T-helper 1 cell treated with Interleukin-12 subunit alpha and Interleukin-12 subunit beta and Interleukin-4 antibody, amounts not matched to agents 30 μg/mL and 1 μg/mL, for 36 hours (primary cell): ENCODE data around the gene SPATA22.
"Not testable (repeated sequence)": the region's sequence is repeated elsewhere in the genome, so short reads cannot be mapped to it uniquely, and the experiment has no call there.

Source experiments
- H3K27ac Mint-ChIP-seq: one replicate; pipeline ENCODE4 v1.8.0; 2021; ENCODE audit warnings: mild to moderate bottlenecking, mixed read lengths
- H3K27me3 Mint-ChIP-seq: one replicate; pipeline ENCODE4 v1.8.0; 2021; ENCODE audit warnings: low read depth, mixed read lengths
- H3K36me3 Mint-ChIP-seq: one replicate; pipeline ENCODE4 v1.8.0; 2021; ENCODE audit warnings: low read depth, mixed read lengths
- H3K4me1 Mint-ChIP-seq: one replicate; pipeline ENCODE4 v1.8.0; 2021; ENCODE audit warnings: low read depth, mixed read lengths
- H3K4me3 Mint-ChIP-seq: one replicate; pipeline ENCODE4 v1.8.0; 2021; ENCODE audit warnings: mild to moderate bottlenecking, moderate library complexity, mixed read lengths
- H3K9me3 Mint-ChIP-seq: one replicate; pipeline ENCODE4 v1.8.0; 2021; ENCODE audit warnings: mixed read lengths

The SPATA22 gene

GRCh38 chr17:3471599-3471998 is at the start of gene SPATA22:
TSS of gene SPATA22 (minus strand) at chr17:3471819. CDS start at chr17:3469325, 2,494 bp downstream.
- Mint-ChIP-seq H3K27ac (no peak within 1 kb of the TSS), H3K27me3 (peaks cover 4% of the 10 kb centered on the region), H3K4me1 (no peaks in the 10 kb centered on the region), H3K9me3 (no peaks in the 10 kb centered on the region), H3K4me3 (no peak within 1 kb of the TSS), H3K36me3 (no peaks in the 10 kb centered on the region)

GRCh38 chr17:3519472-3519871 is 47.9 kb upstream of the SPATA22 start:
- not testable (repeated sequence) for H3K27ac Mint-ChIP-seq, H3K9me3 Mint-ChIP-seq, H3K4me1 Mint-ChIP-seq, H3K36me3 Mint-ChIP-seq, H3K4me3 Mint-ChIP-seq, H3K27me3 Mint-ChIP-seq

- no peak overlapping the region for H3K4me3 Mint-ChIP-seq
- H3K27ac Mint-ChIP-seq: no peak overlapping the region
- no peaks in the 10 kb centered on the region for H3K27me3 Mint-ChIP-seq
- no peaks in the 10 kb centered on the region for H3K36me3 Mint-ChIP-seq
- H3K4me1 Mint-ChIP-seq: no peaks in the 10 kb centered on the region
- H3K9me3 Mint-ChIP-seq: no peaks in the 10 kb centered on the region
Observed at GRCh38 chr17:3514873-3515272, 43.3 kb upstream of the SPATA22 start.

GRCh38 chr17:3514167-3514566 is 42.5 kb upstream of the SPATA22 start:
- not testable (repeated sequence) for H3K4me3 Mint-ChIP-seq, H3K27ac Mint-ChIP-seq, H3K4me1 Mint-ChIP-seq, H3K9me3 Mint-ChIP-seq, H3K36me3 Mint-ChIP-seq, H3K27me3 Mint-ChIP-seq

GRCh38 chr17:3513305-3514035 is 41.9 kb upstream of the SPATA22 start:
- Mint-ChIP-seq H3K9me3 (peaks cover 6% of the 10 kb centered on the region), H3K4me3 (no peak overlapping the region), H3K27ac (no peak overlapping the region), H3K36me3 (no peaks in the 10 kb centered on the region), H3K4me1 (no peaks in the 10 kb centered on the region), H3K27me3 (no peaks in the 10 kb centered on the region)

- Mint-ChIP-seq H3K4me3 (no peak overlapping the region), H3K9me3 (peaks cover 6% of the 10 kb centered on the region), H3K27ac (no peak overlapping the region), H3K36me3 (no peaks in the 10 kb centered on the region), H3K27me3 (no peaks in the 10 kb centered on the region), H3K4me1 (no peaks in the 10 kb centered on the region)
Observed at GRCh38 chr17:3512505-3513171, 41.0 kb upstream of the SPATA22 start.

GRCh38 chr17:3511852-3512504 is 40.4 kb upstream of the SPATA22 start:
- Mint-ChIP-seq H3K36me3 (no peaks in the 10 kb centered on the region), H3K4me3 (no peak overlapping the region), H3K9me3 (peaks cover 6% of the 10 kb centered on the region), H3K4me1 (no peaks in the 10 kb centered on the region), H3K27me3 (peaks cover 3% of the 10 kb centered on the region), H3K27ac (no peak overlapping the region)

GRCh38 chr17:3510090-3510489 is 38.5 kb upstream of the SPATA22 start:
- Mint-ChIP-seq H3K4me1 (no peaks in the 10 kb centered on the region), H3K36me3 (no peaks in the 10 kb centered on the region), H3K9me3 (peaks cover 6% of the 10 kb centered on the region), H3K27me3 (peaks cover 3% of the 10 kb centered on the region), H3K27ac (no peak overlapping the region), H3K4me3 (no peak overlapping the region)

GRCh38 chr17:3507869-3508268 is 36.2 kb upstream of the SPATA22 start:
- Mint-ChIP-seq H3K9me3 (peaks cover 6% of the 10 kb centered on the region), H3K27me3 (peaks cover 3% of the 10 kb centered on the region), H3K36me3 (no peaks in the 10 kb centered on the region), H3K4me3 (no peak overlapping the region), H3K4me1 (no peaks in the 10 kb centered on the region), H3K27ac (no peak overlapping the region)

GRCh38 chr17:3507071-3507470 is 35.5 kb upstream of the SPATA22 start:
- Mint-ChIP-seq H3K36me3 (no peaks in the 10 kb centered on the region), H3K27ac (no peak overlapping the region), H3K9me3 (peaks cover 6% of the 10 kb centered on the region), H3K4me3 (no peak overlapping the region), H3K27me3 (peaks cover 3% of the 10 kb centered on the region), H3K4me1 (no peaks in the 10 kb centered on the region)

GRCh38 chr17:3506054-3506453 is 34.4 kb upstream of the SPATA22 start:
- Mint-ChIP-seq H3K36me3 (no peaks in the 10 kb centered on the region), H3K4me3 (no peak overlapping the region), H3K4me1 (no peaks in the 10 kb centered on the region), H3K27ac (no peak overlapping the region), H3K27me3 (peaks cover 6% of the 10 kb centered on the region), H3K9me3 (peaks cover 6% of the 10 kb centered on the region)

- no peak overlapping the region for H3K27ac Mint-ChIP-seq
- H3K9me3 Mint-ChIP-seq: peaks cover 6% of the 10 kb centered on the region
- H3K27me3 Mint-ChIP-seq: peaks cover 9% of the 10 kb centered on the region
- H3K4me1 Mint-ChIP-seq: no peaks in the 10 kb centered on the region
- H3K36me3 Mint-ChIP-seq: no peaks in the 10 kb centered on the region
- H3K4me3 Mint-ChIP-seq: no peak overlapping the region
Observed at GRCh38 chr17:3505008-3505407, 33.4 kb upstream of the SPATA22 start.

- Mint-ChIP-seq H3K36me3 (no peaks in the 10 kb centered on the region), H3K4me3 (no peak overlapping the region), H3K9me3 (no peaks in the 10 kb centered on the region), H3K27ac (no peak overlapping the region), H3K4me1 (no peaks in the 10 kb centered on the region), H3K27me3 (peaks cover 9% of the 10 kb centered on the region)
Observed at GRCh38 chr17:3503285-3503684, 31.7 kb upstream of the SPATA22 start.

GRCh38 chr17:3502466-3502865 is 30.8 kb upstream of the SPATA22 start:
- no peaks in the 10 kb centered on the region for H3K9me3 Mint-ChIP-seq
- H3K4me1 Mint-ChIP-seq: no peaks in the 10 kb centered on the region

GRCh38 chr17:3501344-3501743 is 29.7 kb upstream of the SPATA22 start:
- Mint-ChIP-seq H3K4me1 (no peaks in the 10 kb centered on the region), H3K36me3 (no peaks in the 10 kb centered on the region), H3K4me3 (no peak overlapping the region), H3K27ac (no peak overlapping the region), H3K9me3 (no peaks in the 10 kb centered on the region), H3K27me3 (peaks cover 5% of the 10 kb centered on the region)

More at GRCh38 chr17:3502466-3502865, 30.8 kb upstream of the SPATA22 start:
- no peak overlapping the region for H3K27ac Mint-ChIP-seq
- H3K27me3 Mint-ChIP-seq: peaks cover 7% of the 10 kb centered on the region
- H3K4me3 Mint-ChIP-seq: no peak overlapping the region
- no peaks in the 10 kb centered on the region for H3K36me3 Mint-ChIP-seq
